Smooth muscle cell (in vitro differentiated cells): ENCODE data around the gene MRPL34. TPM values are rescaled to one million over a fixed set of nuclear protein-coding genes. Genes with fewer than 3 reads are reported as not detected.

ENCODE experiments used
- DNase-seq: peaks from one replicate; lab custom pipeline; 2025; ENCODE audit not compliant: unreplicated experiment; lab: John Stamatoyannopoulos, UW
- H2AFZ ChIP-seq: fragments of 200-600 bp; sonication (generic); 2 replicates; pipeline ENCODE4 v1.6.0; 2016; ENCODE audit warnings: antibody characterized with exemption, low read depth, mild to moderate bottlenecking
- H3F3A ChIP-seq: fragments of 200-600 bp; sonication (generic); 2 replicates; pipeline ENCODE4 v1.6.0; 2017; ENCODE audit warnings: antibody characterized with exemption, low read depth
- H3K27ac ChIP-seq: fragments of 200-600 bp; sonication (generic); 2 replicates; pipeline ENCODE4 v1.5.1; 2016; ENCODE audit warnings: low read depth, mild to moderate bottlenecking
- H3K27me3 ChIP-seq: fragments of 200-600 bp; sonication (generic); 2 replicates; pipeline ENCODE4 v1.6.1; 2016; ENCODE audit warnings: low read depth, mild to moderate bottlenecking
- H3K36me3 ChIP-seq: fragments of 200-600 bp; sonication (generic); 2 replicates; pipeline ENCODE4 v1.5.1; 2016; ENCODE audit warnings: low read depth
- H3K4me1 ChIP-seq: fragments of 200-600 bp; sonication (generic); 2 replicates; pipeline ENCODE4 v1.5.1; 2016; ENCODE audit warnings: low read depth
- H3K4me2 ChIP-seq: fragments of 200-600 bp; sonication (generic); 2 replicates; pipeline ENCODE4 v1.6.0; 2016; ENCODE audit warnings: mild to moderate bottlenecking
- H3K4me3 ChIP-seq: fragments of 200-600 bp; sonication (generic); 2 replicates; pipeline ENCODE4 v1.5.1; 2016; ENCODE audit warnings: mild to moderate bottlenecking
- H3K79me2 ChIP-seq: fragments of 200-600 bp; sonication (generic); 2 replicates; pipeline ENCODE4 v1.6.0; 2016; ENCODE audit warnings: low read depth, mild to moderate bottlenecking
- H3K9ac ChIP-seq: fragments of 200-600 bp; sonication (generic); 2 replicates; pipeline ENCODE4 v1.6.0; 2016; ENCODE audit warnings: low read depth
- H3K9me3 ChIP-seq: fragments of 200-600 bp; sonication (generic); replicated peaks from 2 replicates; pipeline ENCODE4 v1.5.1; 2016; ENCODE audit warnings: low read depth
- H4K20me1 ChIP-seq: fragments of 200-600 bp; sonication (generic); 2 replicates; pipeline ENCODE4 v1.6.0; 2016; ENCODE audit warnings: low read depth
- CTCF ChIP-seq: fragments of 200-600 bp; sonication (generic); IDR thresholded peaks from 2 replicates; pipeline ENCODE4 v1.5.1; 2017; ENCODE audit warnings: borderline replicate concordance, mild to moderate bottlenecking, antibody characterized with exemption; ENCODE audit not compliant: insufficient read depth, poor library complexity, severe bottlenecking
- WGBS: methylation state at CpG from one replicate; pipeline ENCODE4 v1.1.7; 2016; ENCODE audit warnings: low lambda C conversion rate; 5-methylcytosine and 5-hydroxymethylcytosine counted together
- polyA plus RNA-seq: library from polyadenylated mRNA; unstranded; fragments of >200 nt; fragmentation: Nextera tagmentation; extraction: Ambion mirVana; gene quantifications from 2 replicates; pipeline ENCODE4 v1.2.1, GENCODE V29; 2016
- total RNA-seq: library from RNA; depleted of rRNA; stranded (reverse); fragments of >200 nt; gene quantifications from 2 replicates; pipeline ENCODE4 v1.2.3, GENCODE V29; 2014

Gene MRPL34
- total and polyA plus RNA-seq, 2 experiments from 2014 or later: 67.2 to 78.6 TPM

GRCh38 chr19:17303940-17304267 lies 1.8 kb upstream of the MRPL34 start:
- TF ChIP-seq CTCF: no peak
- WGBS: 79% methylated on average over 12 of the region's 12 CpGs

GRCh38 chr19:17304386-17305215 lies 1.1 kb upstream of the MRPL34 start:
- DNase-seq: no peak
- Histone ChIP-seq H3F3A (peaks cover 5% of the 10 kb centered on the region), H3K4me1 (peaks cover 8% of the 10 kb centered on the region), H4K20me1 (no peaks in the 10 kb centered on the region), H3K4me2 (peak overlapping the region; percentile 85), H3K36me3 (no peaks in the 10 kb centered on the region), H3K4me3 (peak overlapping the region; percentile 68), H3K9me3 (no peaks in the 10 kb centered on the region), H2AFZ (no peak overlapping the region), H3K79me2 (peaks cover 2% of the 10 kb centered on the region), H3K27ac (peak overlapping the region; percentile 18), H3K27me3 (no peaks in the 10 kb centered on the region), H3K9ac (no peak overlapping the region)
- 80% methylated on average over 12 of the region's 12 CpGs for WGBS
- TF ChIP-seq CTCF: no peak

More at GRCh38 chr19:17303940-17304267, 1.8 kb upstream of the MRPL34 start:
- no peak overlapping the region for H3K4me3 ChIP-seq
- no peak overlapping the region for H3K9ac ChIP-seq
- H3K27me3 ChIP-seq: no peaks in the 10 kb centered on the region
- H3K79me2 ChIP-seq: no peaks in the 10 kb centered on the region
- no peaks in the 10 kb centered on the region for H4K20me1 ChIP-seq
- H3K9me3 ChIP-seq: no peaks in the 10 kb centered on the region
- no peak for DNase-seq
- peaks cover 8% of the 10 kb centered on the region for H3K4me1 ChIP-seq
- peak overlapping the region; percentile 94 for H3K4me2 ChIP-seq
- no peak overlapping the region for H2AFZ ChIP-seq
- H3F3A ChIP-seq: peaks cover 5% of the 10 kb centered on the region
- no peak overlapping the region for H3K27ac ChIP-seq
- H3K36me3 ChIP-seq: no peaks in the 10 kb centered on the region

GRCh38 chr19:17305216-17305516 lies 506 bp upstream of the MRPL34 start:
- no peaks in the 10 kb centered on the region for H3K9me3 ChIP-seq
- peaks cover 5% of the 10 kb centered on the region for H3F3A ChIP-seq
- no peak for TF ChIP-seq CTCF
- DNase-seq: no peak
- peak overlapping the region; percentile 68 for H3K4me3 ChIP-seq
- peaks cover 12% of the 10 kb centered on the region for H3K4me1 ChIP-seq
- H3K9ac ChIP-seq: no peak overlapping the region
- no peak overlapping the region for H3K27ac ChIP-seq
- peaks cover 2% of the 10 kb centered on the region for H4K20me1 ChIP-seq
- H3K4me2 ChIP-seq: peak overlapping the region; percentile 85
- WGBS: 12% methylated on average over 7 of the region's 7 CpGs
- H2AFZ ChIP-seq: no peak overlapping the region
- peaks cover 8% of the 10 kb centered on the region for H3K79me2 ChIP-seq
- H3K36me3 ChIP-seq: no peaks in the 10 kb centered on the region
- H3K27me3 ChIP-seq: no peaks in the 10 kb centered on the region

GRCh38 chr19:17306285-17306714 lies 628 bp downstream of the MRPL34 start:
- no peak for DNase-seq
- Histone ChIP-seq H3K36me3 (no peaks in the 10 kb centered on the region), H3K9ac (peak overlapping the region; percentile 13), H3K4me2 (peak overlapping the region; percentile 85), H4K20me1 (peaks cover 9% of the 10 kb centered on the region), H3K9me3 (no peaks in the 10 kb centered on the region), H3F3A (peaks cover 5% of the 10 kb centered on the region), H3K27ac (peak overlapping the region; percentile 57), H3K4me1 (peaks cover 17% of the 10 kb centered on the region), H3K4me3 (peak overlapping the region; percentile 68), H2AFZ (peak overlapping the region; percentile 84), H3K79me2 (peaks cover 19% of the 10 kb centered on the region), H3K27me3 (no peaks in the 10 kb centered on the region)
- TF ChIP-seq CTCF: no peak
- WGBS: 6% methylated on average over 28 of the region's 28 CpGs
